ENCODE data around the gene MSMP. TPM values are rescaled to one million over a fixed set of nuclear protein-coding genes. Genes with fewer than 3 reads are reported as not detected.

MSMP gene
- total and polyA plus RNA-seq, 2 donors (not counting 3 experiments of a cell fraction or from before 2014, with no cell fraction given) = 18.8 to 29.0 TPM

DNA sequence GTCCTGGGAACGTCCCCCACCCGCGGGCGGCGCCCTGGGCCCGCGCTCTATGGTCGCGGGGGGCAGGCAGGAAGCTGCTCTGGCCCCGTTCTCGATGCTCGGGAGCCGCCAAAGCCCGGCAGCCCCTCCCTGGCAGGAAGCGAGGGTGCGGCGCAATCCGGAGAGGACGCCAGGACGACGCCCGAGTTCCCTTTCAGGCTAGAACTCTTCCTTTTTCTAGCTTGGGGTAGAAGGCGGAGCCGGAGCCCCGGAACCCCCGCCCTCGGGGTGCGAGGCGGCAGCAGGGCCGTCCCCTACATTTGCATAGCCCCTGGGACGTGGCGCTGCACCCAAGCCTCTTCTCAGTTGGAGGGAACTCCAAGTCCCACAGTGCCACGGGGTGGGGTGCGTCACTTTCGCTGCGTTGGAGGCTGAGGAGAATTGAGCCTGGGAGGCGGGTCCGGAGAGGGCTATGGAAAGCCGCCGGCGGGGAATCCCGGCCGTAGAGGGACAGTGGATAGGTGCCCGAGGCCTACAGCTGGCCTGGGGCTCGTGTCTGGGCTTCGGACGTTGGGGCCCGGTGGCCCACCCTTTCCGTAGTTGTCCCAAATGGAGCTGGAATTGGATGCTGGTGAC, 21.8 kb downstream of the MSMP start, which contains the start of the genes CREB3 and TLN1:
TSS of gene CREB3 (plus strand) at position 482 of the 615 bp plus-strand sequence. CDS start at position 589, 107 bp downstream.
TSS of gene TLN1 (minus strand) at position 11 of the 615 bp plus-strand sequence. CDS start 6,501 bp downstream, outside the sequence.
- intact Hi-C loops (cut with micrococcal nuclease) (loop anchor here (1.0 to 2.0 kb wide), 8 partner anchors 17 to 177 kb away; partner anchors contain the start of genes CCDC107, GBA2, HINT2 and RGP1), dilution Hi-C loops (cut with MboI; ENCODE audit: extremely low pct_ligation_motif_present, low sequenced_read_pairs) (no loop called here)
- peaks cover 11 to 17% of the 10 kb centered on the region in 2 experiments for H3K36me3 ChIP-seq (ENCODE audit: control insufficient read depth in 2 of 2, extremely low read depth in 1 of 2, insufficient read depth in 2 of 2, low read length in 2 of 2)
- H4K20me1 ChIP-seq (replicated peaks; ENCODE audit: control insufficient read depth, extremely low read depth, insufficient read depth, low read length) = no peaks in the 10 kb centered on the region
- ChIA-PET CTCF (interaction anchor here (0.6 to 3.7 kb wide), 19 partner anchors 9 to 187 kb away, joined by 3 to 32 read pairs (median 4); partner anchors contain the start of genes GBA2, HINT2, MSMP and RGP1), POLR2A (interaction anchor here (0.7 to 1.4 kb wide), 5 partner anchors 11 to 82 kb away, joined by 3 to 7 read pairs (median 5); partner anchors contain the start of genes GBA2, HINT2 and RGP1)
- H3K9me1 ChIP-seq (replicated peaks; ENCODE audit: control insufficient read depth, extremely low read depth, insufficient read depth, low read length) = no peaks in the 10 kb centered on the region
- peak within 1 kb of the TSS; percentile 92 for H3K9ac ChIP-seq (replicated peaks; ENCODE audit: extremely low read depth, insufficient read depth, low read length)
- H3K9me3 ChIP-seq (replicated peaks; ENCODE audit: control insufficient read depth, insufficient read depth, low read length) = no peaks in the 10 kb centered on the region
- peak within 1 kb of the TSS; percentile 79 for H3K27ac ChIP-seq (ENCODE audit: insufficient read depth, low read depth, low read length)
- peak within 1 kb of the TSS; percentile 46 to 92 (median 79) for H3K4me3 ChIP-seq (replicated peaks in 1 of 3; ENCODE audit: insufficient read depth in 1 of 3, low read depth in 1 of 3, low read length in 3 of 3)
- FAIRE-seq (peak; percentile 95), DNase-seq (ENCODE audit: low read depth, low spot score) (peak; percentile 99)
- BruUV-seq (replicated peaks) = no TSS peak
- H3K4me2 ChIP-seq (ENCODE audit: insufficient read depth, low read length) = peak within 1 kb of the TSS; percentile 97
- H3K79me2 ChIP-seq (ENCODE audit: control insufficient read depth, insufficient read depth, low read length) = peaks cover 63% of the 10 kb centered on the region
- H3K27me3 ChIP-seq (ENCODE audit: control insufficient read depth in 2 of 2, insufficient read depth in 2 of 2, low read length in 2 of 2) = no peaks in the 10 kb centered on the region
- H3K4me1 ChIP-seq (ENCODE audit: control insufficient read depth, extremely low read depth, insufficient read depth, low read length) = peaks cover 54% of the 10 kb centered on the region
- TF ChIP-seq MYC (IDR thresholded peaks at IDR 0.05; ENCODE audit: low read depth, low read length) = no peak
- peak; percentile 94 for TF ChIP-seq POLR2AphosphoS5 (IDR thresholded peaks at IDR 0.05; ENCODE audit: insufficient read depth, low read depth, low read length)
- TF ChIP-seq, protein P1, sequence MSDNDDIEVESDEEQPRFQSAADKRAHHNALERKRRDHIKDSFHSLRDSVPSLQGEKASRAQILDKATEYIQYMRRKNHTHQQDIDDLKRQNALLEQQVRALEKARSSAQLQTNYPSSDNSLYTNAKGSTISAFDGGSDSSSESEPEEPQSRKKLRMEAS (IDR thresholded peaks at IDR 0.05; ENCODE audit: insufficient read depth, insufficient read length) = no peak
- no peak for TF ChIP-seq EZH2 (IDR thresholded peaks at IDR 0.05; ENCODE audit: borderline replicate concordance, low read depth, low read length, severe bottlenecking)
- TF ChIP-seq POLR2A (IDR thresholded peaks at IDR 0.05; ENCODE audit: low read depth, low read length) = peak; percentile 48
- no peak for TF ChIP-seq JUN (IDR thresholded peaks at IDR 0.05; ENCODE audit: borderline replicate concordance, insufficient read depth, insufficient read length, low read depth)
- no peak for TF ChIP-seq GATA2 (IDR thresholded peaks at IDR 0.05; ENCODE audit: insufficient read depth, insufficient read length, low read depth, low read length)
- TF ChIP-seq, protein P2, sequence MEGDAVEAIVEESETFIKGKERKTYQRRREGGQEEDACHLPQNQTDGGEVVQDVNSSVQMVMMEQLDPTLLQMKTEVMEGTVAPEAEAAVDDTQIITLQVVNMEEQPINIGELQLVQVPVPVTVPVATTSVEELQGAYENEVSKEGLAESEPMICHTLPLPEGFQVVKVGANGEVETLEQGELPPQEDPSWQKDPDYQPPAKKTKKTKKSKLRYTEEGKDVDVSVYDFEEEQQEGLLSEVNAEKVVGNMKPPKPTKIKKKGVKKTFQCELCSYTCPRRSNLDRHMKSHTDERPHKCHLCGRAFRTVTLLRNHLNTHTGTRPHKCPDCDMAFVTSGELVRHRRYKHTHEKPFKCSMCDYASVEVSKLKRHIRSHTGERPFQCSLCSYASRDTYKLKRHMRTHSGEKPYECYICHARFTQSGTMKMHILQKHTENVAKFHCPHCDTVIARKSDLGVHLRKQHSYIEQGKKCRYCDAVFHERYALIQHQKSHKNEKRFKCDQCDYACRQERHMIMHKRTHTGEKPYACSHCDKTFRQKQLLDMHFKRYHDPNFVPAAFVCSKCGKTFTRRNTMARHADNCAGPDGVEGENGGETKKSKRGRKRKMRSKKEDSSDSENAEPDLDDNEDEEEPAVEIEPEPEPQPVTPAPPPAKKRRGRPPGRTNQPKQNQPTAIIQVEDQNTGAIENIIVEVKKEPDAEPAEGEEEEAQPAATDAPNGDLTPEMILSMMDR (IDR thresholded peaks at IDR 0.05; ENCODE audit: extremely low read depth in 1 of 2, insufficient read depth in 1 of 2, low read depth in 1 of 2, low read length in 2 of 2) = peak in 1 of 2 donors; percentile 14
- H2AFZ ChIP-seq (ENCODE audit: low read depth, low read length) = peak within 1 kb of the TSS; percentile 15
